Karpas-422 (cell line): ENCODE data around the gene NUCB1. TPM values are rescaled to one million over a fixed set of nuclear protein-coding genes. Genes with fewer than 3 reads are reported as not detected.

Source experiments
- DNase-seq: peaks from one replicate; pipeline ENCODE4 v3.0.0-alpha.2; 2015
- H2AFZ ChIP-seq: fragments of 200-600 bp; sonication (generic); 2 replicates; pipeline ENCODE4 v1.6.1; 2014; ENCODE audit warnings: antibody characterized with exemption, low read length, mixed read lengths
- H3K27ac ChIP-seq: fragments of 200-600 bp; sonication (generic); 2 replicates; pipeline ENCODE4 v1.5.1; 2014; ENCODE audit warnings: mild to moderate bottlenecking, low read length, moderate library complexity
- H3K27me3 ChIP-seq: fragments of 200-600 bp; sonication (generic); 2 replicates; pipeline ENCODE4 v1.6.1; 2014; ENCODE audit warnings: low read length, mixed read lengths
- H3K36me3 ChIP-seq: fragments of 200-600 bp; sonication (generic); 2 replicates; pipeline ENCODE4 v1.6.1; 2014; ENCODE audit warnings: low read length, mixed read lengths; ENCODE audit not compliant: insufficient read depth
- H3K4me1 ChIP-seq: fragments of 200-600 bp; sonication (generic); 2 replicates; pipeline ENCODE4 v1.6.1; 2014; ENCODE audit warnings: mild to moderate bottlenecking, low read length, mixed read lengths
- H3K4me2 ChIP-seq: fragments of 200-600 bp; sonication (generic); 2 replicates; pipeline ENCODE4 v1.6.1; 2014; ENCODE audit warnings: low read length, low read depth, mild to moderate bottlenecking; ENCODE audit not compliant: poor library complexity, severe bottlenecking
- H3K4me3 ChIP-seq: fragments of 200-600 bp; sonication (generic); 2 replicates; pipeline ENCODE4 v1.5.1; 2014; ENCODE audit warnings: mild to moderate bottlenecking, antibody characterized with exemption, low read length, mixed read lengths
- H3K79me2 ChIP-seq: fragments of 200-600 bp; sonication (generic); 2 replicates; pipeline ENCODE4 v1.6.1; 2014; ENCODE audit warnings: mild to moderate bottlenecking, low read length, mixed read lengths
- H3K9ac ChIP-seq: fragments of 200-600 bp; sonication (generic); 2 replicates; pipeline ENCODE4 v1.6.0; 2014; ENCODE audit warnings: low read length
- H3K9me2 ChIP-seq: fragments of 200-600 bp; sonication (generic), shearing (Covaris generic); replicated peaks from 2 replicates; pipeline ENCODE4 v1.6.0; 2014; ENCODE audit warnings: mild to moderate bottlenecking, low read length, moderate library complexity; ENCODE audit not compliant: insufficient read depth
- H3K9me3 ChIP-seq: fragments of 300-700, 200-600 bp; sonication (generic); 2 replicates; pipeline ENCODE4 v1.6.1; 2014; ENCODE audit warnings: low read length, mixed read lengths
- H4K20me1 ChIP-seq: fragments of 200-600 bp; sonication (generic); 2 replicates; pipeline ENCODE4 v1.6.1; 2014; ENCODE audit warnings: mild to moderate bottlenecking, antibody characterized with exemption, low read length, low read depth; ENCODE audit not compliant: insufficient read depth
- total RNA-seq: library from RNA; depleted of rRNA; stranded (reverse); fragments of >200 nt; shearing (Covaris generic); gene quantifications from 2 replicates; pipeline ENCODE4 v1.2.3, GENCODE V29; 2014; ENCODE audit warnings: low replicate concordance

Gene NUCB1
- total RNA-seq, 1 experiment from 2014 or later = 57.5 TPM

GRCh38 chr19:48943081-48943480, 43.0 kb downstream of the NUCB1 start:
- H3K9ac ChIP-seq = no peak overlapping the region
- H3K36me3 ChIP-seq = no peaks in the 10 kb centered on the region
- peaks cover 12% of the 10 kb centered on the region for H3K9me3 ChIP-seq
- H2AFZ ChIP-seq = no peak overlapping the region
- H4K20me1 ChIP-seq = no peaks in the 10 kb centered on the region
- no peaks in the 10 kb centered on the region for H3K79me2 ChIP-seq
- 0 out of 2 replicates have a peak, but pooled peaks cover 2% of the 10 kb centered on the region for H3K27me3 ChIP-seq
- DNase-seq = no peak
- H3K27ac ChIP-seq = no peak overlapping the region
- no peak overlapping the region for H3K4me2 ChIP-seq
- H3K9me2 ChIP-seq = no peaks in the 10 kb centered on the region
- no peak overlapping the region for H3K4me3 ChIP-seq
- H3K4me1 ChIP-seq = no peaks in the 10 kb centered on the region

- H3K27ac ChIP-seq = no peak overlapping the region
- no peak overlapping the region for H3K9ac ChIP-seq
- H3K27me3 ChIP-seq = 0 out of 2 replicates have a peak, but pooled peaks cover 2% of the 10 kb centered on the region
- peaks cover 12% of the 10 kb centered on the region for H3K9me3 ChIP-seq
- no peaks in the 10 kb centered on the region for H3K36me3 ChIP-seq
- H3K4me1 ChIP-seq = no peaks in the 10 kb centered on the region
- DNase-seq = peak; percentile 33
- no peak overlapping the region for H3K4me2 ChIP-seq
- H4K20me1 ChIP-seq = no peaks in the 10 kb centered on the region
- H3K4me3 ChIP-seq = no peak overlapping the region
- no peaks in the 10 kb centered on the region for H3K79me2 ChIP-seq
- no peak overlapping the region for H2AFZ ChIP-seq
- H3K9me2 ChIP-seq = no peaks in the 10 kb centered on the region
Observed at GRCh38 chr19:48945415-48945814, 45.3 kb downstream of the NUCB1 start.

GRCh38 chr19:48945817-48946216, 45.7 kb downstream of the NUCB1 start:
- Histone ChIP-seq H3K36me3 (no peaks in the 10 kb centered on the region), H3K4me2 (no peak overlapping the region), H2AFZ (no peak overlapping the region), H3K79me2 (no peaks in the 10 kb centered on the region), H3K9ac (no peak overlapping the region), H3K4me1 (no peaks in the 10 kb centered on the region), H4K20me1 (no peaks in the 10 kb centered on the region), H3K9me2 (no peaks in the 10 kb centered on the region), H3K27ac (no peak overlapping the region), H3K27me3 (0 out of 2 replicates have a peak, but pooled peaks cover 2% of the 10 kb centered on the region), H3K4me3 (no peak overlapping the region), H3K9me3 (peaks cover 10% of the 10 kb centered on the region)
- DNase-seq = peak; percentile 19

GRCh38 chr19:48946463-48947257, 46.5 kb downstream of the NUCB1 start:
- Histone ChIP-seq H3K9me3 (peaks cover 4% of the 10 kb centered on the region; the same call in 1 of the 2 replicates), H3K9me2 (no peaks in the 10 kb centered on the region), H3K9ac (no peak overlapping the region), H3K4me2 (no peak overlapping the region), H3K27me3 (0 out of 2 replicates have a peak, but pooled peaks cover 2% of the 10 kb centered on the region), H3K4me3 (no peak overlapping the region), H2AFZ (no peak overlapping the region), H3K36me3 (no peaks in the 10 kb centered on the region), H3K79me2 (no peaks in the 10 kb centered on the region), H3K4me1 (no peaks in the 10 kb centered on the region), H4K20me1 (no peaks in the 10 kb centered on the region), H3K27ac (no peak overlapping the region)
- DNase-seq = peak; percentile 40

- no peaks in the 10 kb centered on the region for H3K79me2 ChIP-seq
Observed at GRCh38 chr19:48947258-48947542, 47.1 kb downstream of the NUCB1 start.

GRCh38 chr19:48950159-48950558, 50.0 kb downstream of the NUCB1 start:
- Histone ChIP-seq H3K9ac (no peak overlapping the region), H4K20me1 (no peaks in the 10 kb centered on the region; the same call in 1 of the 2 replicates), H3K27ac (no peak overlapping the region), H3K79me2 (peaks cover 4% of the 10 kb centered on the region), H3K36me3 (no peaks in the 10 kb centered on the region), H2AFZ (no peak overlapping the region), H3K9me3 (0 out of 2 replicates have a peak, but pooled peaks cover 4% of the 10 kb centered on the region), H3K9me2 (no peaks in the 10 kb centered on the region), H3K4me1 (peaks cover 4% of the 10 kb centered on the region), H3K4me3 (no peak overlapping the region), H3K4me2 (no peak overlapping the region), H3K27me3 (0 out of 2 replicates have a peak, but pooled peaks cover 2% of the 10 kb centered on the region)
- peak; percentile 39 for DNase-seq

More at GRCh38 chr19:48947258-48947542, 47.1 kb downstream of the NUCB1 start:
- no peak overlapping the region for H3K9ac ChIP-seq
- H3K27ac ChIP-seq = no peak overlapping the region
- DNase-seq = peak; percentile 38
- H3K4me1 ChIP-seq = no peaks in the 10 kb centered on the region
- H3K9me2 ChIP-seq = no peaks in the 10 kb centered on the region
- no peak overlapping the region for H3K4me3 ChIP-seq
- no peaks in the 10 kb centered on the region for H4K20me1 ChIP-seq
- no peak overlapping the region for H3K4me2 ChIP-seq
- no peak overlapping the region for H2AFZ ChIP-seq
- 0 out of 2 replicates have a peak, but pooled peaks cover 2% of the 10 kb centered on the region for H3K27me3 ChIP-seq
- 0 out of 2 replicates have a peak, but pooled peaks cover 4% of the 10 kb centered on the region for H3K9me3 ChIP-seq
- no peaks in the 10 kb centered on the region for H3K36me3 ChIP-seq

GRCh38 chr19:48950830-48951519, 50.9 kb downstream of the NUCB1 start:
- 0 out of 2 replicates have a peak, but pooled peaks cover 4% of the 10 kb centered on the region for H3K9me3 ChIP-seq
- DNase-seq = peak; percentile 37
- no peaks in the 10 kb centered on the region for H3K27me3 ChIP-seq
- no peaks in the 10 kb centered on the region for H3K9me2 ChIP-seq
- no peaks in the 10 kb centered on the region; the same call in 1 of the 2 replicates for H4K20me1 ChIP-seq
- H3K9ac ChIP-seq = no peak overlapping the region
- H3K79me2 ChIP-seq = peaks cover 12% of the 10 kb centered on the region
- H3K4me2 ChIP-seq = no peak overlapping the region
- no peak overlapping the region for H2AFZ ChIP-seq
- no peak overlapping the region for H3K4me3 ChIP-seq
- H3K4me1 ChIP-seq = peaks cover 11% of the 10 kb centered on the region
- H3K27ac ChIP-seq = no peak overlapping the region
- H3K36me3 ChIP-seq = peaks cover 2% of the 10 kb centered on the region; the same call in 1 of the 2 replicates

GRCh38 chr19:48953141-48953540, 53.0 kb downstream of the NUCB1 start:
- Histone ChIP-seq H4K20me1 (no peaks in the 10 kb centered on the region; the same call in 1 of the 2 replicates), H3K36me3 (peaks cover 10% of the 10 kb centered on the region; the same call in 1 of the 2 replicates), H3K4me1 (peaks cover 14% of the 10 kb centered on the region), H3K27me3 (no peaks in the 10 kb centered on the region), H3K27ac (no peak overlapping the region), H3K4me3 (no peak overlapping the region), H3K9me2 (no peaks in the 10 kb centered on the region), H3K9ac (no peak overlapping the region), H3K4me2 (no peak overlapping the region), H3K9me3 (no peaks in the 10 kb centered on the region), H2AFZ (no peak overlapping the region), H3K79me2 (peaks cover 20% of the 10 kb centered on the region)
- DNase-seq = peak; percentile 36
